ENCODE measurements around the gene SCTR. TPM values are rescaled to one million over a fixed set of nuclear protein-coding genes. Genes with fewer than 3 reads are reported as not detected.

SCTR gene
- polyA plus RNA-seq (2013): not detected in 2 replicates

DNA sequence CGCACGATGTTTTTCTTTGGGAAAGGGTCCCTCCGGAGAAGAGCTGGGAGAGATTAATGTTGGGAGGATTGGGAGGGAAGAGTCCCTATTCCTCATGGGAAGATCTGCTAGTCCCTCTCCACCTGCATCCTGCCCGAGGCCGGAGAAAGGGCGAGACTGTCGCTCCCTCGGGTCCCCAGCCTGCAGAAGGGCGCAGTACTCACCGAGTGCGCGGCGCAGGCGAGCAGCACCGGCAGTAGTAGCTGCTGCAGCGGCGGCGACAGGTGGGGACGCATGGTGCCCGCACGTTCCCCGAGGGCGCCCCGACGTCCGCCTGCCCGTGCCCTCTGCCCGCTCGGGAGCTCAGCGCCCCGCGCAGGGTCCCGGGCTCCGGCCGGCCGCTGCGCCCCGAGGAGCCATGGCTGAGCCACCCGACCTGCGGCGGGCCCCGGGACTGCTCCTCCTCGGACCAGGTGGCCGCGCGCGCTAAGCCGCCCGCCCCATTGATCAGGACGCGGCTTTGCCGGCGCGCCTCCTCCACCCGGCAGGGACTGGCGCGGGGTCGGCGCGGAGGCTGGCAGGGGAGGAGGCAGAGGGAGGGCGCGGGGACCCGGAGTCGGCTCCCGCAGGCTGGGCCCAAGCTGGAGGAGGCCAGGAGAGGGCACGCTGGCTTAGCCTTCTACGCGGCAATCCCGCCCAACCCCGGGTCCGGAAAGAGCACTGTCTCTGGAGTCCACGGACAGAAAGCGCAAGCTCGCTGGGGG lies at the start of gene SCTR:
TSS of gene SCTR (minus strand) at position 532 of the 743 bp plus-strand sequence. CDS start at position 275, 257 bp downstream.
- no peak within 1 kb of the TSS for H4K8ac ChIP-seq (ENCODE audit: low read depth, low read length)
- H3K14ac ChIP-seq (ENCODE audit: low read length): no peak within 1 kb of the TSS
- H4K12ac ChIP-seq (ENCODE audit: low read depth, low read length): no peak within 1 kb of the TSS
- H2AK5ac ChIP-seq (ENCODE audit: low read length): no peak within 1 kb of the TSS
- no peaks in the 10 kb centered on the region for H3K36me3 ChIP-seq (ENCODE audit: control insufficient read depth in 1 of 2, insufficient read depth in 2 of 2, low read length in 2 of 2)
- DNase-seq: no peak
- WGBS (ENCODE audit: extremely low coverage, insufficient coverage, insufficient read length): no CpG with 5 or more reads among the region's 74 CpGs
- no peak within 1 kb of the TSS for H2BK12ac ChIP-seq (ENCODE audit: low read length)
- peak within 1 kb of the TSS; percentile 23 for H3K23ac ChIP-seq (ENCODE audit: low read length)
- no peak within 1 kb of the TSS for H3K18ac ChIP-seq (ENCODE audit: low read length)
- H3K9me3 ChIP-seq (ENCODE audit: insufficient read depth, low read depth, low read length): no peaks in the 10 kb centered on the region
- H3K4me3 ChIP-seq (ENCODE audit: low read depth, low read length): peak within 1 kb of the TSS; percentile 39
- no peak within 1 kb of the TSS for H2AFZ ChIP-seq (ENCODE audit: insufficient read depth, low read length, poor library complexity)
- no peak within 1 kb of the TSS for H2BK5ac ChIP-seq (ENCODE audit: low read depth, low read length, poor library complexity)
- H3K9ac ChIP-seq (ENCODE audit: low read length): no peak within 1 kb of the TSS
- H3K27ac ChIP-seq (ENCODE audit: low read depth, low read length): no peak within 1 kb of the TSS
- H3K79me1 ChIP-seq (ENCODE audit: low read length): no peaks in the 10 kb centered on the region
- H4K91ac ChIP-seq (ENCODE audit: low read depth, low read length): no peak within 1 kb of the TSS
- H2BK120ac ChIP-seq (ENCODE audit: insufficient read depth, low read length, poor library complexity): no peak within 1 kb of the TSS
- H3K27me3 ChIP-seq (ENCODE audit: insufficient read depth, low read length): peaks cover 33% of the 10 kb centered on the region
- peaks cover 3 to 5% of the 10 kb centered on the region in 2 experiments for H3K4me1 ChIP-seq (ENCODE audit: control insufficient read depth in 1 of 2, insufficient read depth in 2 of 2, low read length in 2 of 2)
- peak within 1 kb of the TSS; percentile 57 for H3K4me2 ChIP-seq (ENCODE audit: low read length)
- H3K79me2 ChIP-seq (ENCODE audit: control insufficient read depth, insufficient read depth, low read length, poor library complexity): no peaks in the 10 kb centered on the region
- H3K4ac ChIP-seq (ENCODE audit: low read depth, low read length): no peak within 1 kb of the TSS

DNA sequence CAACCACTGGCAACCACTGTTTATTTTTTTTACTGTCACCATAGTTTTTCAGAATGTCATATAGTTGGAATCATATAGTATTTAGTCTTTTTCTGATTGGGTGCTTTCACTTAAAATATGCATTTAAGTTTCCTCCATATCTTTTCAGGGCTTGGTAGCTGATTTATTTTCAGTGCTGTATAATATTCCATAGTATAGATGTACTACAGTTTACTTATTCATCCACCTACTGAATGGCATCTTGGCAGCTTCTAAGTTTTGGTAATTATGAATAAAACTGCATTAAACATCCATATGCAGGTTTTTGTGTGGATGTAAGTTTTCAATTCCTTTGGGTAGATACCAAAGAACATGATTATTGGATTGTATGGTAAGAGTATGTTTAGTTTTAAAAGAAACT lies 43.0 kb upstream of the SCTR start:
- no peak for DNase-seq
- no peaks in the 10 kb centered on the region for H3K27me3 ChIP-seq (ENCODE audit: insufficient read depth, low read length)
- H3K79me2 ChIP-seq (ENCODE audit: control insufficient read depth, insufficient read depth, low read length, poor library complexity): no peaks in the 10 kb centered on the region
- no peaks in the 10 kb centered on the region for H3K9me3 ChIP-seq (ENCODE audit: insufficient read depth, low read depth, low read length)
- H2BK12ac ChIP-seq (ENCODE audit: low read length): no peak overlapping the region
- no peaks in the 10 kb centered on the region for H3K36me3 ChIP-seq (ENCODE audit: control insufficient read depth in 1 of 2, insufficient read depth in 2 of 2, low read length in 2 of 2)
- no peak overlapping the region for H3K14ac ChIP-seq (ENCODE audit: low read length)
- no peak overlapping the region for H2BK120ac ChIP-seq (ENCODE audit: insufficient read depth, low read length, poor library complexity)
- no peak overlapping the region for H3K4ac ChIP-seq (ENCODE audit: low read depth, low read length)
- no peak overlapping the region for H3K4me3 ChIP-seq (ENCODE audit: low read depth, low read length)
- H3K27ac ChIP-seq (ENCODE audit: low read depth, low read length): no peak overlapping the region
- H2AFZ ChIP-seq (ENCODE audit: insufficient read depth, low read length, poor library complexity): no peak overlapping the region
- no peak overlapping the region for H3K4me2 ChIP-seq (ENCODE audit: low read length)
- H3K23ac ChIP-seq (ENCODE audit: low read length): no peak overlapping the region
- H3K9ac ChIP-seq (ENCODE audit: low read length): no peak overlapping the region
- H3K18ac ChIP-seq (ENCODE audit: low read length): no peak overlapping the region
- no peak overlapping the region for H2BK5ac ChIP-seq (ENCODE audit: low read depth, low read length, poor library complexity)
- no peaks in the 10 kb centered on the region for H3K4me1 ChIP-seq (ENCODE audit: control insufficient read depth in 1 of 2, insufficient read depth in 2 of 2, low read length in 2 of 2)
- no peak overlapping the region for H4K8ac ChIP-seq (ENCODE audit: low read depth, low read length)
- H3K79me1 ChIP-seq (ENCODE audit: low read length): no peaks in the 10 kb centered on the region
- H2AK5ac ChIP-seq (ENCODE audit: low read length): no peak overlapping the region
- no peak overlapping the region for H4K91ac ChIP-seq (ENCODE audit: low read depth, low read length)
- H4K12ac ChIP-seq (ENCODE audit: low read depth, low read length): no peak overlapping the region

- H4K12ac ChIP-seq (ENCODE audit: low read depth, low read length): no peak overlapping the region
- WGBS (ENCODE audit: extremely low coverage, insufficient coverage, insufficient read length): no CpG with 5 or more reads among the region's 2 CpGs
- no peak for DNase-seq
- H4K8ac ChIP-seq (ENCODE audit: low read depth, low read length): no peak overlapping the region
- H3K4me3 ChIP-seq (ENCODE audit: low read depth, low read length): no peak overlapping the region
- H3K4me2 ChIP-seq (ENCODE audit: low read length): no peak overlapping the region
- H3K79me2 ChIP-seq (ENCODE audit: control insufficient read depth, insufficient read depth, low read length, poor library complexity): no peaks in the 10 kb centered on the region
- H4K91ac ChIP-seq (ENCODE audit: low read depth, low read length): no peak overlapping the region
- no peak overlapping the region for H2BK12ac ChIP-seq (ENCODE audit: low read length)
- H3K23ac ChIP-seq (ENCODE audit: low read length): no peak overlapping the region
- no peak overlapping the region for H3K4ac ChIP-seq (ENCODE audit: low read depth, low read length)
- H2AFZ ChIP-seq (ENCODE audit: insufficient read depth, low read length, poor library complexity): no peak overlapping the region
- H3K27ac ChIP-seq (ENCODE audit: low read depth, low read length): no peak overlapping the region
- no peak overlapping the region for H3K9ac ChIP-seq (ENCODE audit: low read length)
- H3K18ac ChIP-seq (ENCODE audit: low read length): no peak overlapping the region
- H3K9me3 ChIP-seq (ENCODE audit: insufficient read depth, low read depth, low read length): no peaks in the 10 kb centered on the region
- no peak overlapping the region for H2AK5ac ChIP-seq (ENCODE audit: low read length)
- H3K36me3 ChIP-seq (ENCODE audit: control insufficient read depth in 1 of 2, insufficient read depth in 2 of 2, low read length in 2 of 2): no peaks in the 10 kb centered on the region
- no peak overlapping the region for H3K14ac ChIP-seq (ENCODE audit: low read length)
- no peak overlapping the region for H2BK5ac ChIP-seq (ENCODE audit: low read depth, low read length, poor library complexity)
- H3K79me1 ChIP-seq (ENCODE audit: low read length): no peaks in the 10 kb centered on the region
- H2BK120ac ChIP-seq (ENCODE audit: insufficient read depth, low read length, poor library complexity): no peak overlapping the region
- no peaks in the 10 kb centered on the region for H3K27me3 ChIP-seq (ENCODE audit: insufficient read depth, low read length)
- H3K4me1 ChIP-seq (ENCODE audit: control insufficient read depth in 1 of 2, insufficient read depth in 2 of 2, low read length in 2 of 2): no peaks in the 10 kb centered on the region
These were observed 41.2 kb upstream of the SCTR start for GRCh38 chr2:119565481-119565880.

DNA sequence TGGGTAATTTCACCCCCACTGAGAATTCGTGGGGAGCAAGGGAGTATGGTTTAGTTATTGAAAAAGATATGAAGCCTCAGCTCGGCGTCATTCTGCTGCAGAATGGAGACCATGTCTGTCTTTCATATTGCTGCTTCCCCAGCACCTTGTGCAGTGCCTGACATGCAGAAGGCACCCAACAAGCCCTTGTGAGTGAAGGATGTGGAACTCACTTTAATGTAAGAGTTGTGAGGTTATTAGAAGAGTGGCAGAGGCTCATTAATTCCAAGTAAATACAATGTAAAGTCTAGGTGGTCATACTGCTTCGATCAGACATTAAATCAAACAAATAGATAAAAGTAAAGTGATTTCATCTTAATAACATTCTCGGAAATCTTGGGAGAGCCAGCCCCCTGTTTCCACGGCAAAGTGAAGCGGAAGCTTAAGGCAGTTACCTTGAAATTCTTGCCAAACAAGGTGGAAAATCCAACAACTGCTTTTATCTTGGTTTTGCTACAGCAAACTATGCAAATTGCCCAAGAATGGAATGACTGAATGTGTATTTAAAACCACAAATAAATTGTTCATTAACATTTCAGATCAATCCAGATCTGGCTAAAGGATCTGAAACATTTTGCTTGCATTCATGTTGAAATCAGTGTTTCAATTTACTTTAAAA lies 29.5 kb upstream of the SCTR start:
- Histone ChIP-seq H3K36me3 (ENCODE audit: control insufficient read depth in 1 of 2, insufficient read depth in 2 of 2, low read length in 2 of 2) (no peaks in the 10 kb centered on the region), H2AK5ac (ENCODE audit: low read length) (no peak overlapping the region), H4K91ac (ENCODE audit: low read depth, low read length) (no peak overlapping the region), H3K4ac (ENCODE audit: low read depth, low read length) (no peak overlapping the region), H2BK120ac (ENCODE audit: insufficient read depth, low read length, poor library complexity) (no peak overlapping the region), H3K23ac (ENCODE audit: low read length) (no peak overlapping the region), H3K9ac (ENCODE audit: low read length) (no peak overlapping the region), H3K27me3 (ENCODE audit: insufficient read depth, low read length) (no peaks in the 10 kb centered on the region), H2AFZ (ENCODE audit: insufficient read depth, low read length, poor library complexity) (no peak overlapping the region), H3K9me3 (ENCODE audit: insufficient read depth, low read depth, low read length) (no peaks in the 10 kb centered on the region), H2BK12ac (ENCODE audit: low read length) (no peak overlapping the region), H4K12ac (ENCODE audit: low read depth, low read length) (no peak overlapping the region), H3K79me1 (ENCODE audit: low read length) (no peaks in the 10 kb centered on the region), H3K79me2 (ENCODE audit: control insufficient read depth, insufficient read depth, low read length, poor library complexity) (no peaks in the 10 kb centered on the region), H3K18ac (ENCODE audit: low read length) (no peak overlapping the region), H2BK5ac (ENCODE audit: low read depth, low read length, poor library complexity) (no peak overlapping the region), H3K4me2 (ENCODE audit: low read length) (no peak overlapping the region), H3K4me3 (ENCODE audit: low read depth, low read length) (no peak overlapping the region), H3K4me1 (ENCODE audit: control insufficient read depth in 1 of 2, insufficient read depth in 2 of 2, low read length in 2 of 2) (no peaks in the 10 kb centered on the region), H3K14ac (ENCODE audit: low read length) (no peak overlapping the region), H3K27ac (ENCODE audit: low read depth, low read length) (no peak overlapping the region), H4K8ac (ENCODE audit: low read depth, low read length) (no peak overlapping the region)
- DNase-seq: no peak
- no CpG with 5 or more reads among the region's 7 CpGs for WGBS (ENCODE audit: extremely low coverage, insufficient coverage, insufficient read length)

Measured in trophoblast cell (in vitro differentiated cells and primary cell).